ENCODE data around the gene MIX23. TPM values are rescaled to one million over a fixed set of nuclear protein-coding genes. Genes with fewer than 3 reads are reported as not detected.
A peak's percentile ranks its signal among the peaks of the same experiment; 100 is the strongest.
"Not testable (repeated sequence)": the region's sequence is repeated elsewhere in the genome, so short reads cannot be mapped to it uniquely, and the experiment has no call there.

Gene MIX23
- total RNA-seq, 1 donor from 2014 or later, result 22.0 TPM

DNA sequence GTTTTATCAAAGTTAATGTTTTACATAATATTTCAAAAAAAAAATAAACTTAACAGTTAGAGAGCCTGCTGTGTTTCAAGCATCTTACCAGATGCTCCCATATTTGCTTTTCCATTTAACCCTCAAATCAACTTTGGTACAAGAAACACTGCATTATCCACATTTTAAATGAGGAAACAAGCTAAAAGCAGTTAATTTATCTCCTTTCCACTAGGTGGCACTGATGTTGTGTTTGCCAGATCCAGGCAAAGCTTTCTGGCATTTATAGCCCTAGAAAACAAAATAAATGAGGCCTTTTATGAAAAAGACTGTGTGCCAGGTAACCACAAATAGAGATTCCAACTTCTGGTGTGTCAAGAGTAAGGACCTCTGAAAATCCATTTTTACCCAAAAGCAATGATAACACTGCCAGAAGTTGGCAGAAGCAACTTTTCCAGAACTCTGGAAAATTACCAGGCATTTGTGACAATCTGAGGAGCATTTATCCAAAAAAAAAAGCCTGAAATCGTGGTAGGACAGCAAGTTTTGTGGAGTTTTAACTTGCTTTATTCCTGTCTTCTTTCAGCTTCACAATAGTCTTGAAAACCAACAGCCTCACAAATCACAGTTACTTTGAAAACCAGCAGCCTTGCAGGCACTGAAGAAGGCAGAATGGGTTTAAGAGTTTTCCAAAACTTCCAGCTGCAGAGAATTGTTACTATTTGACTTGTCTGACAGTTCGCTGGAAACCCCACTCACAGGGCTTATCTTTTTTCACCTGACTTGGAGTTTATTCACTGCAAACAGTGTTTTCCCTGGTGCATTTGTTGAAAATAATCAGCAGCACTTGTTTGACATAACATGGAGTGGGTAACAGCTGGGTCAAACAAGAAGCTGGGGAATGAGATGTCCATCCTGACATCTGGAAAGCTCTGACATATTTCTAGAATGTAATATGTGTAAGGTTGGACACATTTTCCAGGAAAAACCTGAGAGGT lies 10.1 kb upstream of the MIX23 start:
- DNase-seq (ENCODE audit: low spot score), result no peak

DNA sequence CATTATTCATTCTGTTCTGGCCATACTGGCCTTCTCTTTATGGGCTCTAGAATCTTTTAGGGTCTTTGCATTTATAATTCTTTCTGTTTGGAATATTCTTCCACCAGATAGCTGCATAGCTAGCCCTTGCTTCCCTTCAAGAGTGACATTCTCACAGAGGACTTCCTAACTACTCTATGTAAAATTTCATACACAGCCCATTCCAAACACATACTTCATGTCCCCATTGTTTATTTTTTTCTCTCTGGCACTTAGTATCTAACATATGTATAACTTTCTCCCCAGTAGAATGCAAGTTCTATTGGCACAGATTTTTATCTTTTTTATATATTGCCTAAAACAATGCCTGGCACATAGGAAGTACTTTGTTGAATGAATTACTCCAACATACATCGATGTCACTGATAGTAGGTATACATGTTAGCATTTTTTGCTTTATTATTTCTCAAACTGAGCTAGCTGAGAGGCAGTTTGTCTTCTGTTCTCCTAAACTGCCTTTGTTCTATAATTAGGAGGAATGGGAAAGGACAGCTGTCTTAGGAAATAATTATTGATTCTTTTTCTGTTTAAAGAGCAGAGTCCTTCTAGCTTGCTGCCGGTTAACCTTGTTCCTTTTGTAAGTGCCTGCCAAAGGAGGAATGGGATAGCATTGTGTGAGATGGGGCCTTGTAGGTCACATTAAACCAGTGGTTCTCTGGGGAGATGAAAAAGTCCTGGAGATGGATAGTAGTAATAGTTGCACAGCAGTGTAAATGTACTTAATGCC lies 8.8 kb upstream of the MIX23 start:
- no peak for DNase-seq (ENCODE audit: low spot score)

DNA sequence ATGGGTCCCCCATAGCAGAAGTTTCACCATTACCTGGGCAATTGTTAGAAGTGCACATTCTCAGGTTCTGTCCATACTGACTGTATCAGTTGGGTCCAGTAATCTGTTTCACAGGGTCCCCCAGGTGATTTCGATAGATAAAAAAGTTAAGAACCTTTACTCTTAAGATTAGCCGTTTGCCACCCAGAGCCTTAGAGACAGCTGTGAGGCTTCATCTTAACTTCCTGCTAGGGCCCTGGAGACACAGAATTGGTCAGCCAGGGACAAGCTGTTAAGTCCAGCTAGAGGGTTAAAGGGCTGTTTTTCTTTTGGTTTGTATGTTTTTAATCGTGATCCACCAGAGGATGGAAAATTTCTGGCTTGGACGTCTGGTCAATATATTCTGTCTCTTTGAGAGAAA lies 7.6 kb upstream of the MIX23 start:
- DNase-seq (ENCODE audit: low spot score), result no peak

DNA sequence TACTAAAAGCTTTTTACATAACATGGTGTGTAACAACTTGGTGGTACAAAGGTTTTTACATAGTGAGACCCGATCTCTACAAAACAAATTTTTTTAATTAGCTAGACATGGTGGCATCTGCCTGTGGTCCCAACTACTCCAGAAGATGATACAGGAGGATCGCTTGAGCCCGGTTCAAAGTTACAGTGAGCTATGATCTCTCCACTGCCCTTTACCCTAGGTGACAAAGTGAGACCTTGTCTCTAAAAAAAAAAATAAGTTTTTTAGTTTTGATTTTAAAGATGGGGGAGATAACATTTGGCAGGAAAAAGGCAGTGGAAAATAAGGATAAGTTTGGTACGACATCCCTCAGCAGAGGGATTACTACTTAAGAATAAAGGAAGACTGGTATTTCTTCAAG lies 6.9 kb upstream of the MIX23 start:
- no peak for DNase-seq (ENCODE audit: low spot score)

DNA sequence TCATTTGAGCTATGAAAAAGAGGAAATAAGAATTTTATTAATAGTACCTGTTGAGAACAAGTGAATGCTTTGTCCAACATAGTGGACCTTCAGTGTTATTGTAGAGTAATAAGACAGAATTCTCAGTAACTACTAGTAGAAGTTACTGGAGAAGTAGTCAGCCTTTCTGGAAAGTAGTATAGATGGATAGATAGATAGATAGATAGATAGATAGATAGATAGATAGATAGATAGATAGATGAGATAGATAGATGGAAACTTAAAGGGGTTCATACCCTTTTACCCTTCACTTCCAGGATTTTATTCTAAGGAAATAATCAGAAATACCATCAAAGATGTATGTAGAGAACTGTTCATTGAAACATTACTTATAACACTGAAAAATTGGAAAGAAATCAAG lies 6.2 kb upstream of the MIX23 start:
- no peak for DNase-seq (ENCODE audit: low spot score)

DNA sequence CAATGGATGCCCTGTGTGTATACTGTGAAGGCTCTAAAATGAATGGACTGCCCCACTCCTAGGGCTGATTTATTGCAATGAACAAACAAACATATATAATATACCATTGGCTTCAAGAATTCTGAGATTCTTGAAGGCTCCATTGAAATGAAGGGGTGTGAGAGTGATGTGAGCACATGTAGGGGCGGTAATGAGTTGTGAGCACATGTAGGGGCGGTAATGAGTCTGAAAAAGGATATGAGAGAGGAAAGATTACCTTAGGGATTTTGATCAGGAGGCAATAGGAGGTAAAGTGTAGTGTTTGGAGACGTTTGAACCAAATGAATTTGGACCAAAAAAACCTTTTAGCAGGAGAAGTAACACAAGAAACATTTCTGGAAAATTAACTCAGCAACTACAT lies 4.7 kb upstream of the MIX23 start:
- DNase-seq (ENCODE audit: low spot score), result no peak

DNA sequence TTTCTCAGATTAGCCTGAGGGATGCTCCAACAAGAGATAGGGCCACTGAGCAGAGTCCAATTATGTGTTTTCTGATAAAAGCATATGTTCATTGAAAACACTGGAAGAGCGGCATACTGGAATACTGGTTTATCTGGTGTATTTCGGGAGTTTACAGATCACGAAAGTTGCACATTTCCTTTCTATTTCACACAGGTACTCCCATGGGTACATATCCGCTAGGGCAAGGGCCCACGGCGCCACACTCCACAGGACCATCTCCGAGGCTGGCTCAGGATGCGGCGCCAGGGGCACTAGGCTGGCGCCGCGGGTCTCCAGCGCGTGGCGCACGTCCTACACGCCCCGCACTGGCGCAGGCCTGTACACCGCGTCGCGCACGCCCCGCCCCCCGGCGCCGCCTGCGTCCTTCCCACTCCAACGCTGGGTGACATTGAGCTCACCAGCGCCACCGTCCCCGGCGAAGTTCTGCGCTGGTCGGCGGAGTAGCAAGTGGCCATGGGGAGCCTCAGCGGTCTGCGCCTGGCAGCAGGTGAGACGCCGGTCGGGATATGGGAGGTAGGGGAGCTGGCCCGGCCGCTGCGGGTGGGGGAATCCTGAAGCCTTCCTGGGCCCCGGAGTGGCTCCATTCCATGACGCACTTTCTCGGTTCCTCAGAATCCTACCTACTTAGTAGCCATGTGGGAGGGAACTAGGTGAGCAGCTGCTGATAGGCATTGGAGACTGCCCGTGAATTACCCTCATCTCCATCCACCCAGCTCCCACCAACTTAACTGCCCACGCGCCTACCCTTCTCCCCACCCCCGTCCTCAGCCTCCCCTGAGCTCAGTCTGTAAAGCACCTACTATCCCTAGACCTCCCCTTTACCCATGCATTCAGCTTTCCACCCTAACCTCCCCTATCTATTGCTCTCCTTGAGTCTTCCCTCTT lies 1.0 kb upstream of the MIX23 start, which contains the start of gene FAM162A:
TSS of gene FAM162A (plus strand) at position 412 of the 927 bp plus-strand sequence. CDS start at position 496, 84 bp downstream.
- DNase-seq (ENCODE audit: low spot score), result peak; percentile 98

DNA sequence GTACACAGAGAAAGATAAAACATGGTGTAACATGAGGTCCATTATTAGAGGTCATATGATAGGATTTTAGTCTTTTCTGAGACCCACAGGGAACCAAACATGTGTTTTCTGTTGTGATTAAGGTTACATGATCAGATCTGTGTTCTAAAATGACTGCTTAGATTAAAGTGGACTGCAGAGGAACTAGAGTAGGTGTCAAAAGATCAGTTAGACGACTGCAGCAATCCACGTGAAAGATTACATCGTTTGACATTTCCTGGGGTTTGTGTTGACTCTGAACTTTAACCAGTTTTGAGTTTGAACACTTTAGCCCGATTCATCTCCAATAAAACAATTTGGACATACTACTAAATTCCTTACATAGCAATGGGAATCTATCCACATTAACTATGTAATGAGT lies 5.1 kb downstream of the MIX23 start:
- DNase-seq (ENCODE audit: low spot score), result no peak

DNA sequence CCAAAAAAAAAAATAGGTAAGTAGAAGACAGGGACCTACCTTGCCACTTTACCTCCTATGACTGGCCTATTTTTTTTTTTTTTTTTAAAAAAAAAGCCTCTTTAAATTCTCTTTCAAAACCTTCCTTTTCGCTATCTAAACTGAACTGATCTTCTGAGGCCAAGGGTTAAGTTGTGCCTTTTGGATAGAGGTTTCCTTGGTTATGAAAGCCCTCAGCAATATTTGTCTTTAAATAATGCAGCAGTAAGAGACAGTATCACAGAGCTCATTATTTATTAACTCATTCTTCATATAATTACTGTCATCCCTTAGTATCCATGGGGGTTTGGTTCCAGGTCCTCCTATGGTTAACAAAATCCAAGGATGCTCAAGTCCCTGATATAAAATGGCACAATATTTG lies 9.0 kb downstream of the MIX23 start:
- no peak for DNase-seq (ENCODE audit: low spot score)

DNA sequence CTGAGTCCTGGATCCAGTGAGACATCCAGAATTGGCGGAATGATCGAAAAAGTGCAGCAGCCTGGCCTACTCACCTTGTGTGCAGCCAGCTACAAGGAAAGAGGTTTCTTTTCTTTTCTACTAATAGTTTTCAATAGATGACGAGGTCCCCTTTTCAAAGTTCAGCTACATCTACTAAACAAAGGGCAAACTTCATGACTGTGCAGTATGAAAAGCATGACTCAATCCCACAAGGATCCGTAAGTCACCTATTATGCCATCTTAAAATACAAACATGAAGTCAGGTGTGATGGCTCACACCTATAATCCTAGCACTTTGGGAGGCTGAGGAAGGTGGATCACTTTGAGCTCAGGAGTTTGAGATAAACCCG lies 16.7 kb downstream of the MIX23 start:
- no peak for DNase-seq (ENCODE audit: low spot score)

DNA sequence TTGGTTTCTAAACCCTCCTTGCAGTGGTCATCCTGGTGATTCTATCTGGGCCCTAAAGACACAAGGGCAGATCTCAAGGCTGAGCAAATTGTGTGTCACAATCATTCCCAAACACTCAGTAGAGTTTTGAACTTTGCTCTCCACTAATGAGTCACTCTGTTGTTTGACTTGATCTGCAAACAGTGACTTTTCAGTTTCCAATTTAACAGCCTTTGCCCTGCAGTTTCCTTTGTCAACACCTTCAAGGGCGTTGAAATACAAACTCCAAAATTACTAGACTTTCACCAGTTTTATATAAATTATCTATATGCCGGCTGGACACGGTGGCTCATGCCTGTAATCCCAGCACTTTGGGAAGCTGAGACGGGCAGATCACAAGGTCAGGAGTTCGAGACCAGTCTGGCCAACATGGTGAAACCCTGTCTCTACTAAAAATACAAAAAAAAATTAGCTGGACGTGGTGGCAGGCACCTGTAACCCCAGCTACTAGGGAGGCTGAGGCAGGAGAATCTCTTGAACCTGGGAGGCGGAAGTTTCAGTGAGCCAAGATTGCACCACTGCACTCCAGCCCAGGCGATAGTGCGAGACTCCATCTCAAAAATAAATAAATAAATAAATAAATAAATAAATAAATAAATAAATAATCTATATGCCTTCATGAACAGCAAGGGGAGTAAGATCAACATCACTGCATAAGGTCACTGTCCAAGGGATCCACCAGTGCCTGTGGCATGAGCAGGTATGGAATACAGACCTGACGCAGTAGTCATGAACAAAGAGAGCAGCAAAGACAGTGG lies 17.3 kb downstream of the MIX23 start:
- not testable (repeated sequence) for DNase-seq (ENCODE audit: low spot score)

DNA sequence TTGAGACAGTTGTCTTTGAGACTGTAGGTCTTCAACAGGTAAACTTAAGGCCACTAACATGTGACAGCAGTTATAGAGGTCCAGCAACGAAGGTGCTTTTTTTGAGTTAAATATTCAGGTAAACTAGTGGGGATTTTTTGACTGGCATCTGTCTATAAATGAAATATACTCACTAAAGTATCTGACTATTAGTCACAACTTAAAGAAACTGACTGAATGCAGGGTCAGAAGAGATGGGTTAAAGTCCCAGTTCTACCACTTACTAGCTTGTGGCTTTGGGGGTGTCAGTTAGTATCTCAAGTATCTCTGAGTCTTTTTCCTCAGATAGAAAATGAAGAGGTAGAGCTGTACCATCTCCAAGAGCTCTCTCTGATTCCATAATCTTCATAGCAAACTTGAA lies 18.0 kb downstream of the MIX23 start:
- no peak for DNase-seq (ENCODE audit: low spot score)

DNA sequence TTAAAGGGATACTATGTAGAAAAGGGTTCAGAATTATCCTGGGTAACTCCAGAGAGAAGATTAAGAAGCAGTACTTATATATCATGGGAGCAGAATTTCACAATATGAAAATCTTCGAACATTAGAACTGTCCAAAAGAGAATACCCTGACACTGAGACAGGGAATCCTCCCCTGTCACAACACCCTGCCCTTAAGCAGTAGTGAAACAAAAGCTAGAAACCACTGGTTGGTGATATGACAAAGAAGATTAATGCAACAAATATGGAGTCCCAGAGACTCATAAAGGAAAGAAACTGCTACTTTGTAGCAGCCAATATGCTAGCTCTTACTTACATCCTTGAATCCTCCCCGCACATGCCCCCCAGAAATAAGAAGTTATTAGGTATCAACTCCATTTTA lies 18.5 kb downstream of the MIX23 start:
- no peak for DNase-seq (ENCODE audit: low spot score)

DNA sequence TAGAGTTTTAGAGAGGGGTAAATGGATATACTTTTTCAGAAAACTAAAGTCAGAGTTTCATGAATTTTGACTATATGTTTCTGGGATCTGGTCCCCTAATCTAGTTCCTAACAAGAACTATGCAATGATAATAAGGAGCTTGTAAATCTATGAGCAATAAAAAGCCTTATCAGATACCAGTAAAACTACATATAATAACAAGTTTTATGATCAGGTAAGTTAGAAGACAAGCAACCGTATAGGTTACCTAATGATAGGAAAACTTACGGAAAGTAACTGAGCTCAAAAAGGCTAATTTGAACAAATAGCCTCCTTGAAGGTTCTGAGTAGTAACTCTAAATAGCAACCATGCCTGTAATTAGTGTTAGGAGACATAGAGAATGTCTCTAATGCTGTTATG lies 21.0 kb downstream of the MIX23 start:
- no peak for DNase-seq (ENCODE audit: low spot score)

DNA sequence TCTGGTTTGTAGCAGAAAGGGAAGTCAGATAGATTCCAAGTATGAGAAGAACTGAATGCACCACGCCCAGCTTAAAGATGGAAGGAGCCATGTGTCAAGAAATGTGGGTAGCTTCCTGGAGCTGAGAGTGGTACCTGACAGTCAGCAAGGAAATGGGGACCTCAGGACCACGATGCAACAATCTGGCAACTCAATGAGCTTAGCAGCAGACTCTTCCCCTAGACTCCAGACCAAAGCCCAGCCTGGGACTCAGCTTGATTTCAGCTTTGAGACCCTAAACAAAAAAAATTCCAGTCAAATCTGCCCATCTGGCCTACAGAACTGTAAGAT lies 24.4 kb downstream of the MIX23 start:
- DNase-seq (ENCODE audit: low spot score), result no peak

DNA sequence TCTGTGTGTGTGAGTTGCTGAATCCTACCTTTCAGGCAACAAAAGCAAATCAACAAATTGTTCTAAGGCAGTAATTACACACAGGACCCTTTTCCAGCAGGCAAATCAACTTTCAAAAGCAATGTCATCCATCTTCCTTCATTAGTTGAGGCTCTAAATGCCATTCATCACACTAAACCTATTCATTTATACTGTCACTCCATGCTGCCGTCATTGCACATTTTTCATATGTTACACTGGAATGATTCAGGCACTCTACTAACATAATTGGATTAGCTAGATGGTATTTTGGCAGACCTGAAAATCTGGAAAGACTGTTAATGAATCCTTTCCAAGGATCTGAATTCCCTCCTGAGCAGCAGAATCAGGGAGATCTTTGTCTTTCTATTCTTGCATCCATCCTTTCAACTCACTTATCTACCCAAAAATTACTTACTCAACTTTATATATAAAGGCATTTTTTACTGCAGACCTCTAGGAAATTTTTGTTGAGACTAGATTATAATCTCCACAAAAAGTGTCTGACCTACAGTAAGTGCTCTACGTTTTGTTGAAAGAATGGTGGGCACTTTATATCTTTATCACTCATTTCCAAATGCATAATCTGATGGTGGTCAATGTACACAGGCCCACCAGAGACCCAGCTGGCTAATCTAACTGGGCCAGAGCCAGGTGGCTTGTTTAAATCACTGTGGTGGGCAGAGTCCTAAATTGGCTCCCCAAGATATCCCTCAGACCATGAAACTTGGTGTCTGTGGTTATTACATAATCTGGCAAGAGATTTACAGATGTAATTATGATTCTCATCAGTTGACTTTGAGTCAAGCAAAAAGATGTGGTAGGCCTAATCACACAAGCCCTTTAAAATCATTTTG lies 25.0 kb downstream of the MIX23 start:
- no peak for DNase-seq (ENCODE audit: low spot score)

DNA sequence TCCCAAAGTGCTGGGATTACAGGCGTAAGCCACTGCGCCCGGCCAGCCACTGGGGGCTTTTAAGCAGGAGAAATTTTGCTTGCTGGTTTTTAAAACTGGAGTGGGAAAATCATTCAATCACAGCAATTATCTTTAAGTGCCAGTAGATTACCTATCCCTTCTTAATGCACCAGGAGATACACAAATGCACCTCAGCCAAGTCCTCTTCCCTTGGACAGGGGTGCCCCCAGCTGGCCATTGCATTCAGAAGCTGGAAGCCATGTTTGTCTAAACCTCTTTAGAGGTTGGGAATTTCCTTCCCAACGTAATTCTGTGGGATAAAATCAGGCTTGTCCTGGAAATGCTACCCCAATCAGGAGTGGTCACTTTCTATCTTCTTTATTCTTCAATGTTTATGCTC lies 26.6 kb downstream of the MIX23 start:
- DNase-seq (ENCODE audit: low spot score), result no peak

DNA sequence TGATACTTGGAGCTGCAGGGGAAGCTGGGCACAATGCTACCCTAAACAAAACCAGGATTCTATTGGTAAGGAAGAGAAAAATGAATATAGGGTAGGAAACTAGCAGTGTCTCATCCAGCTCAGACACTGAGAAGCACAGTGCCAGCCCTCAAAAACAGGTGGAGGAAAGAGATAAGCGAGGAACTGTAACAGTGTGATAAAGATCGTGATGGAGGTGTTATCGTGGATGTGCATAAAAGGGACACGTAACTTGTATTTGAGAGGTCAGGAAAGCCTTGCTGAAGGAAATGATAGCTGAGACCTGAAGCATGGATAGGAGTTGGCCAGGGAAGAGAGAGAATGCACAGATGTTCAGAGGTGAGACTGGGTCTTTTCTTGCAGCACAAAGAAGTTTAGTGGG lies 27.4 kb downstream of the MIX23 start:
- DNase-seq (ENCODE audit: low spot score), result no peak

DNA sequence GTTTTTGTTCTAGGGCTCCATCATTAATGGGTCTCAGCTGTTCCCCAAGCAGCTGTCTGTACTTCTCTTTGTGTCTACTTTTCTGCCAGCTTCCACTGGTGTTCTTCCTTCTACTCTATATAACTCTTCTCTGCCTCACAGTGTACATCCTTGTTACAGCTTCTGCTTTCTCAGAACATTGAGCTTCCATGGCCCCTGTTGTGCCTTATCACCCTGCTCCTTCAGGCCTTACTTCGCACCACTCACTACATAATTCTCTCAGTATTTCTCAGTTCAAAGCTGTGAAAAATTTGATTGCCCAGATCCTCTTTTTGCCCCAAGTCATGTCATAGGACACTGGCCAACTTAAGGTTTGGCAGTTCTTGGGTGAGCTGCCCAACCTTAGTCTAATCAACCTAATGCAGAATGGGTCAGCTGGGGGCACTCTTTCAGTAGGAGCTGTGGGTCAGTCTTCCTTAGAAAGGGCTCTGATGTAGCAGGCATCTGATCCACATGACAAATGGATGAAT lies 29.1 kb downstream of the MIX23 start:
- DNase-seq (ENCODE audit: low spot score), result no peak
